ENCODE measurements around the gene IL9.
A peak's percentile ranks its signal among the peaks of the same experiment; 100 is the strongest.

The IL9 gene

DNA sequence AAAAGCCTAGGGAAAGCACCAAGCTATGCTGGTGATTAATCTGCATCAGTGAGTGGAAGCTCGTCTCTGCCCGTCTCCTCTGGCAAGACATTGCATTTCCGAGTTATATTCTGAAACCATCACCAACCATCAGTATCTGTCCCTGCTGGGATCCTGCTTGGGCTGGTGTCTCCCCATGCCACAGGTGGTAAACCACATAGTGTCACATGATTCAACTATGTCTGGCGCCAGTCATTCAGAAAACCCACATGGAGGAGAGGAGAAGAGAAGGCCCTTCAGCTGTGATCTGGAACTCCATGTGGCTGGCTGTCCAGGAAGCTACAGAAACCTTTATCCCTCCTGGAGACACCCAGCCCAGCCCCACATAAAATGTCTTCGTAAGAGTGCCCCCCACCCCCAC lies 4.8 kb downstream of the IL9 start:
- DNase-seq = no peak

DNA sequence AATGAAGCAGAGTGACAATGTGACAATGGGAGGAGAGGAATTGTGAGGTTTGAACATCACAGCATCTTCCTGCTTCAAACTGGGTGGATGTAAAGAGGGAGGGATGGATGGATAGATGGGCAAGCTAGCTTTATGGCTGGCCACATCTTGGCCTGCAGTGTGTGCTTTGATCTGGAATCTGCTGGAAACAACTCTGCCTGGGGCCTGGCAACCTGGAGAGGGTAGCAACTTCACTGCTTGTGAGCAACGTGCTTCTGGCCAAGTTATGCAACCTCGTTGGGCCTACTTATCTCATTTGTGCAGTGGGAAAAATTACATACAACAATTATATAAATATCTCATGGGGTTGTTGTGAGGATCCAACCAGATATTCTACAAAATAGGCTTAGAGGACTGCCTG lies 5.3 kb downstream of the IL9 start:
- no peak for DNase-seq

DNA sequence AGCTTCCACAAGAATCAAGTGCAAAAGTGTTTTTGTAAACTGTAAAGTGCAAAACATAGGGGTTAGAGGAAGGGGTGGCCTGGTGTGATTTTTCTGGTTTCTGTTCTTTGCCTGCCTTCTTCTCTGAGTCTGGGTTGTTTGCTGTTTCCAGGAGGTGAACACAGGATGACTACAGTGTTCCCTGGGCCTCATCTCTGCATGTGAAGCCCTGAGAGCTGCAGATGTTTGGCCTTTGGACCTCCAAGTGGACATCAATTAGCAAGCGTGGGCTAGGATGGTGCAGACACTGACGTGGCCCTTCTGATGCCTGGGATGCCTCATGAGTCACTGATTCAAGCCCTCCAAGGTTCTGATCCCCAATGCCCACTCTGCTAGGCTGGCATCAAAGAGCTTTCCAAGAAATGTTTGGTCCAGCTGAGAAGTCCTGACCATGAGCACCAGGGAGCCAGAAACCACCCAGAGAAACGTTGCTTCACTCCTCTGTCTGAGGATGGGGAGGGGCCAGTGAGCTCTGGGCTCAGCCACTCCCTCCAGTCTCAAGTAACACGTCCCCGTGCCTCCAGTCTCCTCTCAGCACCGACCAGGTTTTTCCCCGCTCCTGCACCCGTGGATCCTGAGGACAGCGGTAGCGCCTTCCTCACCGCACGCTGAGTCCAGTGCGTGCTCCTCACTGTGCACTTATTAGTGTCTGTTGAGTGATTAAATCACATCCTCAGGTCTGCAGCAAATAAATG lies 7.6 kb downstream of the IL9 start:
- no peak for DNase-seq

DNA sequence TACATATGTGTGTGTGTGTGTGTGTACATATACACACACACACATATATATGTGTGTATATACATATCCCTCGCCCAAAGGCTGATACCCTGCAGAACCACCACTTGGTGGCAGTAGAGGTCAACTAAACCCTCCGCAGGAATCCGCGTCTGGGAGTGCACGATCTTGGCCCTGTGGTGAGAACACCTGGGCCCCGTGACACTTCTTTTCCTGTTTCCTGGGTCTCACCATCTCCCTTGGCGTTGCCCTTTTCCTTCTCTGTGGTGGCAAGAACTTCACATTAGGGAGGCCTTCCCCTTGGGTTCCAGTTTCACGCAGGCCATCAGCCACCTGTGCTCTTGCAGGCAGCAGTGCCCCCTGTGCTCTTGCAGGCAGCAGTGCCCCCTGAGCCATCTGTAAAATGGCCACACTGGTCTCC lies 8.2 kb downstream of the IL9 start:
- DNase-seq = peak; percentile 73

DNA sequence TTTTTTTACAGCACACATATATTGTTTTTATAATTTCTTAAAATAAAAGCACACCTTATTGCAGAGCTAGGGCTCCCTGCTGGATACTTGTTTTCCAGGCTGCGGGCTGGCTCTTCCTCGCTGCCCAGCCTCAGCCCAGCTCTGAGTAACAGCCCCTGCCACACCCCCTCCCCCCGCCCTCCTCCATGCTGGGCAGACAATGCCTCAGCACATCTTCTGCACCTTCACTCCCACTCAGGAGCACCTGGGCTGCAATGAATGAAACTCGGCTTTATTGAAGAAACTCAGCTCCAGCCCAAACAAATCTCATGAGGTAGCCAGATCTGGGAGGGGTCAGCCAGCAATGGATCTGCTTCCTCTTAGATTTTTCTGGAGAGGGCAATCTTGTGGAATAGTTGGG lies 9.5 kb downstream of the IL9 start:
- DNase-seq = no peak

DNA sequence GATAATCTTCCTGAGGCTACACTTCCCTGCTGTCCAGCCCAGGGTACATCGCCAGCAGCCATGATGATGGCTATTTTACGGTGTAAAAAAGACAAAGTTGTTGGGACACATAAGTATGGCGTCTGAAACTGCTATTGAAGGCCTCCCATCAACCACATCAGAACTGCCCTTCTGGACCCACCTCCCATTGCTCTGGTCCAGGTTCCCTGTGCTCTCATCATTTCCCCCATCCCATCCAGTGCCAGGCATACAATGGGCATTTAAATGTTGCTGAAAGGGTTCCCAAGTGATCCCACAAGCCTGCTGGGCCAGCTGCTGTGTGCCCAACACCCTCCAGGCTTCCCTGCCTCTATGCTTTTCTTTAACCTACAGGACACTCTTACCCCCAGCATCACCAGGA lies 10.6 kb downstream of the IL9 start:
- DNase-seq = no peak

DNA sequence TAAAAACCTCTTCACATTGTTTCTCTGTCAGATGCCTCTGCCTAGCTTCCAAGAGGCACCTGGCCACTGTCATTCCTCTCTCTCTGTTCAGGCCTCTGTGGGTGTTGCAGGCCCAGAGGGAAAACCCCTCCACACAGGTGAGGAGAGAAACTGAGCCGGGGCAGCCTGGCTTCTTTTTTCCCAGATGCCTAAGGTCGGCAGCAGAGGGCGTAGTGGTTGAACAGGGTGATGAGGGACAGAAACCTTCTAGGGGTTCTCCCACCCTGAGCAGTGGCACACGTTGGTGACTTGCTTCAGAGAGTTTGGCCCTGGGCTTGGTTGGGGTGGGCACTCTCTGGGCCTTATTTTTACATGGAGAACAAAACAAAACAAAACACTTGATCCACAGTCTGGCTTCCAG lies 12.2 kb downstream of the IL9 start:
- DNase-seq = no peak

DNA sequence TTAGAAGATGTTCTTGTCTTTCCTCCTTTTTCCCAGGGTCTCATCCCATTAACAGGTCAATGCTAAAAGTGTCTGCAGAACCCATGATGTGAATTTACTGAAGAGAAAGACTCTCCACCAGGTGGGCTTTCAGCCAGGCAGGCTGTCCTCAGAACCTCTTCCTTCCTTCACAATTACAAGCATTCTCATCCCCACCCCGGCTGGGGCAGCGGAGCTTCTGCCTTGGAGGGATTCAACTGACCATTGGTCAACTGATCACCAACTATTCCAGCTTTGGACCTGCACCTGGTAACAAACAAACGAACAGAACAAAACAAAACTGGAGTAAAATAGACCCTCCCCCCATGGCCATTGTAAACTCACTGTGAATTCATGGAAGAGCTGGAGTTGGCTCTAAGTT lies 12.6 kb downstream of the IL9 start:
- DNase-seq = no peak

DNA sequence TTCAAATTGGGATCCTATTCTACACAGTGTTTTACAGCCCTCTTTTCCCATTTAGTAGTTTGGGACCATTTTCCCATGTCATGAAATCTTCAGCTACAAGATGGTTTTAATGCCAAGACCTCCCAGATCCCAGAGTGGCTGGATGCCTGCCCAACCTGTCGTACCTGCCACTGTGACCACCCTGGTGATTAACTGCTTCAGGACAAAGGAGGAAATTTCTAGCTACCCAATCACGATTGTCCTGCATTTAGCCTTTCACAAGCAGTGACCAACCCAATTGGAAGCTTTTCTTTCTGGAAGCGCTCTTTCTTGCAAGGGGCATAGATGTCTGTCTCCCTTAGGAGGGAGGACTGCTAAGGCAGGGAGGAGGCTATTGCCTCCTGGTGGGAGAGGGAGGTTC lies 13.8 kb downstream of the IL9 start:
- no peak for DNase-seq

DNA sequence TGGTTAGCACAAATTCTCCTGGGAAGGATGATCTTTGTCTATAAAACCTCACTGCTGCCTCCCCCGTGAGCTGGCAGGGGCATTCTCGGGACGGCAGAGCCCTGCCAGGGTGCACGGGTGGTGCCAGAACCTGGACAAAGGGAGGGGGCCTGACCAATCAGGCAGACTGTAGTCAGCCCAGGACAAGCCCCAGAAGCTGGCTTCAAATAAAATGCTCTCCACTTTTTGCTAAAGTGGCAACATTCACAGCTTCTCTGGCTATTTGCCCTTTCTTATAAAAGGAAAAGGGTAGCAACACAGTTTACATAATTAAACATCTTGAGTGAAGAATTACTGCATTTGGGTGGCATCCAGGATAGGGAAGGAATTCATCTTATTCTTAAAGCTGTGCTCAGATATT lies 14.4 kb downstream of the IL9 start:
- no peak for DNase-seq

DNA sequence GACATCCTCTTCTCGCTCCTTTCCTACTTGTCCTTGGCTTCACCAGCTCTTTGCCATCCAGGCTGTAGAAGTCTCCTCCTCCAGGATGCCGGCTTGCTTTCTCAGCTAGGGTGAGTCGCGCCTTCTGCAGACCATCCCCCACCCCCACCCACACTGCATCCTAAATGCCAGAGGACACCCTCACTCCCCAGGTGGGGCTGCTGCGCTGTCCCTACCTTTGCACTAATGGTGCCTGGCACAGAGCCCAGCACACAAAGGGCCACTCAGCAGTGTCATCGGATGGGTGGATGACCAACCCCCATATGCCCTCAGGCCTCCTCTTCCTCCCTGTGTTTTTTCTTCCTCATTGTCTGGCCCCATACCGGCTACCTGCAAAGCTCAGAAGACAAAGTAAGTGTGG lies 14.8 kb downstream of the IL9 start:
- no peak for DNase-seq

DNA sequence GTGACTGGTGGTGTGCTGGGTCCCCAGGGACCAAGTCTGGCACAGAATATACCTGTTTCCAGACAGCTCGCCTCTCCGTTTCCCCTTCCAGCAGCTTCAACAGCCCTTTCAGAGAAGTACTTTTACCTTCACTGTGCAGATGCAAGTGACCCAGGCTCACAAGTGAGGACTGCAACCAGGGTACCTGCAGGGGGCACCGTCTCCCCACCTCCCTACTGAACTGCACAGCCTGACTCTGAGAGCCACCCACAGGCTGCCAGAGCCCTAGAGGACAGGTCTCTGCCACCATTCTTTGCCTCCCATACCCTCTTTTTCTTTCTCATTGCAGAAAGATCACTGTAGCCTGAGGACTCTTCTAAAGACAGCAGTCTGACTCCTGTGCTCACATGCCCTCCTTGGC lies 15.4 kb downstream of the IL9 start:
- DNase-seq = no peak

DNA sequence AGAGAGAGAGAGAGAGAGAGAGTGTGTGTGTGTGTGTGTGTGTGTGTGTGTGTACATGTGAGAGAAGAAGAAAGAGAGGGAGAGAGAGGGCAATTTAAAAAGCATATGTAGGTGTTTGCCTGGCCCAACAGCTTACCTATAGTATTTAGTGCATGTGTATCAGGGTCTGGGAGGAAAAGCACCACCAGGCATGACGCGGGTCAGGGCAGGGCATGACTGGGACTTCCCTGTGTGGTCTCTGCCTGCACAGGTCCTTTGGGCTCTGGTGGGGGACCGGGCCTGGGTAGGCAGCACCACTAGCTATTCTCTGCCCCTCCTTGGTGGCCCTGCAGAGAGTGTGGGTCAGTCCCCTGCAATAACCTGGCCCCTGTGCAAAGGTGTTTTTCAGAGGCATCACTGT lies 16.1 kb downstream of the IL9 start:
- DNase-seq = no peak

DNA sequence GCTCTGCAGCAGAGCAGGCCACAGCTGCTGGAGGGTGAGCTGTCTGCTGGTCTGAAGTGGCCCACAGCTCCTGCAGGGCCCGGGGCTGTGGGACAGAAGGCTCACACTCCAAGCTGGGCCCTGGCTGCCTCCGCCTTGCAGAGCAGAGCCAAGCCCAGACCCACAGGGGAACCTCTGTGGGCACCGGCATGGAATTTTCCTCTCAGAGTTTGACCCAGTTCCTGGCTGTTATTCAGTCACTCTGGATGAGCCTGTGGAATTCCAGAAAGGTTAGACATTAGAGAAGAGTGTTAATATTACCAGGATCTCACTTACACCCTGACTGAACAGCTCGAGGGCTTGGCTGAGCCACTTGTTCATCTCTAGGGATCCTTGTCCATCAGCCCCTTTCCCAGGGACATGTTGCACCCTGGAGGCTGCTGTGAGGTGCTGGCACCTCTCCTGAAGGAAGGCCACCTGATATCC lies 17.5 kb downstream of the IL9 start:
- no peak for DNase-seq

DNA sequence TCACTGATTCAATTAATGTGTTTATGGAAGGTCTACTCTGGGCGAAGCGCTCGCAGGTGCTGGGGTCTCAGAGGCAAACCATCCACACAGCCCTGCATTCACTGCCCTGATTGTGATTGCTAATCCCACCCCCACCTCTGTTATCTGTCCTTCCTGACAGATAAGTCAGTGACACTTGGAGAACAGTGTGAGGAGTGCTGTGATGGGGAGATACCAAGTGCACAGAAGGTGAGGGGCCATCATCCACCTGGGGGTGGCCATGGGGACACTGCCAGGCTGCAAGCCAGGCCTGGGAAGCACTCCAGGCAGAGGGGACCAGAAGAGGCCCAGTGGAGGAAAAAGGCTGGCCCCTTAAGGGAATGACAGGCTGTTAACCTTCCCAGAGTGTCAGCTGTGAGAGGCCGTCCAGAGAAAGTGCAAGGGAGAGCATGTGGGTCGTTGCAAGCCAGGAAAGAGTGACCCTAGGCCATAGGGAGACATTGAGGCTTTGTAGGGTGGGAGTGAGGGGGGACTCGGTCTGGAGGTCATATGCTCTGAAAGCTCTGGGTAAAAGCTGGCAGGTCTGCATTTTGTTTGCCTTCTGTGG lies 18.0 kb downstream of the IL9 start:
- no peak for DNase-seq

DNA sequence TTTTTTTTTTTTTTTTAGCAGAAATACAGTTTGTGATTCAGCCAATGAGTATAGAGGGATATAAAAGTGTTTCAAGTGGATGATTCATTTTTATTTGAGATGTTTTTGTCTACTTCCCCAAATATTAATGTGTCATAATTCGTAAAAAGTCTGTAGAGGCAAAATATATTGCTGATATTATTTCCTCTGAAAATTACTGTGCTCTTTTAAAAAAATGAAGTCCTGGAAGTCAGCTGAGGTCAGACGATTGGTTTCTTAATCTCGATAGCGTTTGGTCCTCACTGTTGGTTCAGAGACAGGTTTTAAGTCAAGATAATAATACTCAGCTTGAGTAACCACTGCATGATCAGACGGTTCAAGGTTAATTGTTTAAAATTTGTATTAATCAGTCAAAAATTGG lies 19.5 kb downstream of the IL9 start:
- DNase-seq = no peak

DNA sequence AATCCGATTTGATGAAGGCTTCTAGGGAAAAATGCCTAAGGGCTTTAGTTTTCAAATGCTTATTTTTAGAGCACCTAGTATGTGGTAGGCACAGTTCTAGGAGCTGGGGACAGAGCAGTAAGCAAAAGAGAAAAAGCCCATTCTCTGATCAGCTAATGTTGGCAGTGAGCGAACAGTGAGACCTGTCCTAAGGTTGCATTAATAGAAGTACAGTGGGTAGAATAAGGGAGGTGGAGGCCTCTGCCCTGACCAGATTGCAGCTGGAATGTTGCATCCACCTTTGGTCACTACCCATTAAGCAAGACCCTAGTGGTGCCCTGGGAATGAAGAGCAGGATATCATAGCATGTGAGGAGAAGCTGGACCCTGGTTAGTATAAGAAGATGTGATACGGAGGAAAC lies 20.1 kb downstream of the IL9 start:
- DNase-seq = no peak

DNA sequence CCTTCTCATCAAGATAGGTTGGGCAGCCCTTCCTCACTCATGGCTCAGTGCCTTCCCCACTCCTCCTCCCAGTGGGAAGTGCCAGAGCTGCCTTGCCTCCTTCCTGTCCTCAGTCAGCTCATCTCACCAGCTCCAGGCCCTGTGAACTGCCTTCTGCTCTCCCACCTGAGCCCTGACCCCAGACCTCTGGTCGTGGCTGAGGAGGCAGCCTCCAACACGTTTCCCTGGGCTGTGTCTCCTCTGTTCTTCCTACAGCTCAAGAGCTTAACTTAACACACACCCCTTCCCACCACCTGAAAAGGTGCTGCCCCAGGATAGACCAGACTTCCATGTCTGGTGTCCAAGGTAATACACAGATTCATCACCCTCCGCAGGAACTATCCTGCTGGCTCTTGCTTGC lies 21.2 kb downstream of the IL9 start:
- no peak for DNase-seq

DNA sequence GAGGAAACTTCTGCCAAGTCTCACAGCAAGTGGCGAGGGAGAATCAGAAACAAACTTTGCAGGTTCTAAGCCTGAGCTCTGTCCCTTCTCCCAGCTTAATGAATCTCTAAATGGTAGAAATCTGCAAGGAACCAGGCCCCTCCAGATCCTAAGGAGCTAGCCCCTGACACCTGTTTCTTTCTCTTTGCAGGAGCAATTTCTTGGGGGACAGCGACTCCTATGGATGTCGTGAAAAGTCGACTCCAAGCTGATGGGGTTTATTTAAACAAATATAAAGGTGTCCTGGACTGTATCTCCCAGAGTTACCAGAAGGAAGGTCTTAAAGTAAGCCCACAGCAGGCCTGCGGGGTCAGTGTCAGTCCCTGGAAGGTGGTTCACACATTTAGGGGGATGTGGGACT lies 21.8 kb downstream of the IL9 start:
- no peak for DNase-seq

DNA sequence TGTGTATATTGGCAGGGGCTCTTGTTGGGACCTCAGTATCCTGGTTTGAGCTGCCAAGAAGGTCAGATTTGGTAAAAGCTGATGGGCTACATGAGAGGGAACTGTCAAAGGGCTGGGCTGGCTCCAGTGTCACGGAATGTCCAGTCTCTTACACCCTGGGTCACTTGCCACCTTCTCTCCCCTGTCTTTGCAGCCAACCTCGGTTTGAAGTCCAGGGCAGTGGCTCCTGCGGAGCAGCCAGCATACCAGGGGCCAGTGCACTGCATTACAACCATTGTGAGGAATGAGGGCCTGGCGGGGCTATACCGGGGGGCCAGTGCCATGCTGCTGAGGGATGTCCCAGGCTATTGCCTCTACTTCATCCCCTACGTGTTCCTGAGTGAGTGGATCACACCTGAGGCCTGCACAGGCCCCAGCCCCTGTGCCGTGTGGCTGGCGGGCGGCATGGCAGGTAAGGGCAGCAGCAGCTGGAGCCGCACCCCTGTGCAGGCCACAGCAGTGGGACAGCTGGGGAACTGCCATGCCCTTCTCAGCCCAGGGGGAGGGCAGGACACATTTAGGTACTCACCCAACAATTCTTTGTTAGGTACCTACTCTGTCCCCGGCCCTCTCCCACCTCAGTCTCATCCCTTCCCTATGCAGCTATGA lies 24.2 kb downstream of the IL9 start:
- DNase-seq = no peak

DNA sequence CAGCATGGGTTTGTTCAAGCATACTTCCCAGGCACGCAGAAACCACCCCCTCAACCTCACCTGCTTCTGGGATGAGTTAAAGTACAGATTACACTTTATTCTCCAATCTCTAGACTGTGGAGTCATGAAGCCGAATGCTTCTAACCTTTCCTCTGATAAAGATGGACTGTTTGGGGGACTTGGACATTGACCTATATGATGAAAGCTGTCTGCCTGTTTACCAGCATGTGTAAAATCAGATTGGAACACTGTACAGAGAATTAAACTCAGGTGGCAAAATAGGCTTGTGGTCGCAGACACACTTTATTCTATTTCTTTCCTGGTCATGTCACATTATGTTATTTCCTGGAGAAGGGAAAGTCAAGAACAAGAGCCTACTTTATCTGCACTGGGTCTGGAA lies 25.7 kb downstream of the IL9 start:
- DNase-seq = no peak

DNA sequence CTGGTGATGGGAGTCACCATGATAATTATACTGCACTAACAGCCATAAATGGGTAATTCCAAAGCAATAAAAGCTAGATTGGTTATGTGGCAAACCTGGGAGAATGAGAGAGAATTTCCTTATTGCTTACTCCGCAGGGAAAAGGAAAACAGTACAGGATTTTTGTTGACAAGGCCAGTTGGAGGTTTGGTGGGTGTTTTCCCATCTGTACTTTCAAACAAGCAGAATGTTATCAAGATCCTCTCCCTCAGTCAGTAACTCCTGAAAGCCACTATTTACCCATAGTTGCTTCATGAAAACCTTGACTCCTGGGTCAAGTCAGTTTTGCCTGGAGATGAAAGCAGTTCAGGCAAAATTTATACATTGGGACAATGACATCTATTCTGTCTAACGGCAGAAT lies 26.4 kb downstream of the IL9 start:
- no peak for DNase-seq

DNA sequence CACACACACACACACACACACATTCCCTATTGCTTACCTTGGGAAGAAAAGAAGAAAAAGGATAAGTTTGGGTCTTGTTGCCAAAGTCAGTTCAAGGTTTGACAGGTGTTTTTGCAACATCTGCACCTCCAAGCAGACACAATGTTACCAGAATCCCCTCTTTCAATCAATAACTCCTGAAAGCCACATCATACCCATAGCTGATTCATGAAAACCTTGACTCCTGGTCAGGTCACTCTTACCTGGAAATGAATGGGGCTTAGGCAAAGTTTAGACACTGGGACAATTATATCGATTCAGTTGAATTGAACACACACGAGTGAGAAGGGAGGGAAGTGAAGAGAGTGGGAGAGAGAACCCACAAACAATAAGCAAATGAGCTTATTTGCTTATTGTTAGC lies 27.0 kb downstream of the IL9 start:
- DNase-seq = no peak

DNA sequence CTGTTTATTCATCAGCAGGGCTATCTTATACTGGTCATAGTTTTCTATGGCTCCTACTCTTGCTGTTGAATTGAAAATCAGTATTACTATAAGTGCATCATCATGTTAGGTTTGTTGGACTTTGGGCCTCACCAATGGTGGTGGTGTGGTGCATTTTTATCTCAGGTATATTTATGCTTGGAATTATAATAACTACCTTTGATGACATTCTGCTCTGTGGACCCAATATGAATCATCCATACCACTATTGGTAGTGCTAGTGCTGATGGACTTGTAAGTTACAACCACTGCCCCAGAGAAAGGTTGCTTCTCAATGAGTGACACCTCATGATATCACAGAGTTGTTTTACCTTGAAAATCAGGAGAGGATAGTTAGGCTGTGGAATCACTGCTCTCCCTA lies 28.0 kb downstream of the IL9 start:
- no peak for DNase-seq

DNA sequence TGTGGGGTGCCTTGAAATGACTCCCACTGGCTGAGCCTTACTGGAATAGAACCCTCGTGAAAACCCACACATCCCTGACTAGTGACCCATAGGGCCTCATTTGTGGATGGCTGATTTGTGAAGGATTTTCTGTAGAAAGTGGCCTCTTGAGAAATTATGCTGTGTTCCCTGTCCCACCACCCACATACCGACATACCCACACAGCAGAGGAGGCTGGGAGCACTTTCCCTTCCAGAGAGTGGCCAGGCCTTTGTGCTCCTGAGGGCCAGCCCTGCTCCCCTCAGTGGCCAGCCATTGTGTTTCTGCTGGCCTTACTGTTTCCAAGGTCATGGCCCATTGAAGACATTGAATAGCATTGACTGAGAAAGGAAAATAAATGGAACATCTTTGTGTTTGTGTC lies 29.6 kb downstream of the IL9 start:
- no peak for DNase-seq
